Spleen (tissue), 11 donors: ENCODE data around the gene LRRC26. TPM values are rescaled to one million over a fixed set of nuclear protein-coding genes. Genes with fewer than 3 reads are reported as not detected.

Experiments
- DNase-seq: peaks from one replicate; pipeline ENCODE4 v3.0.0-alpha.2; 2020
- H3K27ac ChIP-seq, 8 donors: fragments of 200-600 bp; sonication (generic) in 7 of 8; 1 replicate in 4 of 8; 2 replicates in 4 of 8; pipeline versions ENCODE4 v1.5.0 to v1.8.0; 2016 to 2021; ENCODE audit warnings: inconsistent platforms in 4 of 8, mild to moderate bottlenecking in 4 of 8, moderate library complexity in 1 of 8
- H3K27me3 ChIP-seq, 7 donors: fragments of 200-600 bp; sonication (generic) in 6 of 7; replicated peaks in 1 of 7; 1 replicate in 4 of 7; 2 replicates in 3 of 7; pipeline versions ENCODE4 v1.5.0 to v1.8.0; 2016 to 2021; ENCODE audit warnings: inconsistent platforms in 3 of 7, mild to moderate bottlenecking in 1 of 7
- H3K36me3 ChIP-seq, 6 donors: fragments of 200-600 bp; sonication (generic) in 5 of 6; 1 replicate in 4 of 6; 2 replicates in 2 of 6; pipeline versions ENCODE4 v1.5.0 to v1.8.0; 2016 to 2021; ENCODE audit warnings: inconsistent platforms in 2 of 6
- H3K4me1 ChIP-seq, 6 donors: fragments of 200-600 bp; sonication (generic) in 5 of 6; 1 replicate in 3 of 6; 2 replicates in 3 of 6; pipeline versions ENCODE4 v1.5.0 to v1.8.0; 2016 to 2021; ENCODE audit warnings: inconsistent platforms in 3 of 6
- H3K4me3 ChIP-seq, 8 donors: fragments of 200-600 bp; sonication (generic) in 7 of 8; 1 replicate in 4 of 8; 2 replicates in 4 of 8; pipeline versions ENCODE4 v1.5.0 to v1.8.0; 2016 to 2021; ENCODE audit warnings: inconsistent platforms in 4 of 8, mild to moderate bottlenecking in 4 of 8, moderate library complexity in 2 of 8
- H3K9me3 ChIP-seq, 8 donors: fragments of 200-600 bp; sonication (generic) in 7 of 8; 1 replicate in 4 of 8; 2 replicates in 4 of 8; pipeline versions ENCODE4 v1.5.0 to v1.8.0; 2016 to 2021; ENCODE audit warnings: inconsistent platforms in 4 of 8
- POLR2A ChIP-seq, 3 donors: fragments of 450-650 bp; IDR thresholded peaks; one replicate each; pipeline ENCODE4 v1.5.1; 2017; ENCODE audit warnings: antibody characterized with exemption in 3 of 3, mild to moderate bottlenecking in 1 of 3
- POLR2AphosphoS5 ChIP-seq, 3 donors: sonication (generic); formaldehyde crosslinking; IDR thresholded peaks; one replicate each; pipeline ENCODE4 v1.5.1; 2017; ENCODE audit warnings: antibody characterized with exemption in 3 of 3
- WGBS, 5 donors: extraction: QIAGEN DNeasy Blood & Tissue Kit in 3 of 5; methylation state at CpG; one replicate each; pipeline versions ENCODE4 v1.1.5 to v1.1.7; 2013 to 2018; 5-methylcytosine and 5-hydroxymethylcytosine counted together
- intact Hi-C: fragments of 100-400 bp; cut with DNase I; formaldehyde crosslinking; loops from one replicate; pipeline ENCODE4 v1.15.0; 2023; ENCODE audit warnings: low total_unique reads
- polyA plus RNA-seq, 3 donors: library from polyadenylated mRNA; stranded (reverse); fragments of 200-250 nt; gene quantifications; one replicate each; pipeline ENCODE4 v1.2.1, GENCODE V29; 2013
- total RNA-seq, 7 donors: library from RNA; depleted of rRNA in 3 of 7; stranded (reverse); fragments of >200 nt in 3 of 7; fragmentation: NEBNext Ultra II Directional in 4 of 7; extraction: Animal tissue kit (Norgen Biotek cat#: 25700) in 4 of 7; gene quantifications; one replicate each; pipeline versions ENCODE4 v1.1.0 to v1.2.1, GENCODE V29; 2016 to 2021
- TF ChIP-seq, protein P1 (sequence below), 11 experiments: fragments of 200-600 bp in 7 of 11; fragments of 450-650 bp in 4 of 11; sonication (generic) in 4 of 11; IDR thresholded peaks in 8 of 11; conservative IDR thresholded peaks in 3 of 11; 1 replicate in 7 of 11; 2 replicates in 4 of 11; pipeline versions ENCODE4 v1.4.0 to v1.8.0; 2016 to 2021; ENCODE audit warnings: antibody characterized with exemption in 11 of 11, inconsistent platforms in 4 of 11, mild to moderate bottlenecking in 1 of 11
- donor health status: healthy with polysubstance abuse.
- donor health status: DM: no; HTN: no; CAD: no; lungs with moderate emphysema.
- donor health status: DM: no; HTN: no; CAD: no.
- donor health status: Bipolar disorder and iron deficiency.
- donor health status: healthy.
- donor health status: DM: no; HTN: no; CAD: no.
- donor health status: DM: yes; HTN: yes; CAD: no.

Gene LRRC26
- total and polyA plus RNA-seq, 10 donors, result 0.06 to 0.60 (median 0.28) TPM; not detected in 7

DNA sequence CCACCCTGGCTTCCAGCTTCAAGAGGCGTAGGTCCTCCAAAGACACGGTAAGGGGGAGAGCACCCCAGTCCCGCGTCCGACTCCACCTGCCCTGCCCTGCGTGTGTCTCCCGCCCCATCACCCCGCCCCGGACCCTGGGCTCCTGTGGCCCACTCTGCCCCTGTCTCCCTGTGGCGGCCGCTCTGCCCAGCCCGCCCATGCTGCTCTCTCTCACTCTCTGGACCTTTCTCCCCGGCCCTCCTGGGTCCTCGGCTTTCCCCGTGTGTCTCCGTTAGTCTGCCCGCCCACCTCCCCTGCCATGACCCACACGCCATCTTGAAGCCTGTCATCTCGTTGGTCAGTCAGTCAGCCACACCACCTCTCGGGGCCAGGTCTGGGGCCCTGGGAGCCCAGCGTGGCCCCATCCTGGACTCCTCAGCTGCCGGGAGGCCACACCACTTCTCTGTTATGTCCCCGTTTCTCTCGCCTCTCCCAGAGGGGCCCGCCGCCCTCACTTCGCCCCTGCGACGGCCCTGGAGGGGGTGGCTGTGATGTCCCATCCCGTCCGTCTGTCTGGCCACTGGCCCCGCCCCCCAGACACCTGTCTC, 4.5 kb downstream of the LRRC26 start:
- TF ChIP-seq POLR2A (IDR thresholded peaks at IDR 0.05) (no peak), POLR2AphosphoS5 (IDR thresholded peaks at IDR 0.05) (no peak)
- TF ChIP-seq, protein P1, sequence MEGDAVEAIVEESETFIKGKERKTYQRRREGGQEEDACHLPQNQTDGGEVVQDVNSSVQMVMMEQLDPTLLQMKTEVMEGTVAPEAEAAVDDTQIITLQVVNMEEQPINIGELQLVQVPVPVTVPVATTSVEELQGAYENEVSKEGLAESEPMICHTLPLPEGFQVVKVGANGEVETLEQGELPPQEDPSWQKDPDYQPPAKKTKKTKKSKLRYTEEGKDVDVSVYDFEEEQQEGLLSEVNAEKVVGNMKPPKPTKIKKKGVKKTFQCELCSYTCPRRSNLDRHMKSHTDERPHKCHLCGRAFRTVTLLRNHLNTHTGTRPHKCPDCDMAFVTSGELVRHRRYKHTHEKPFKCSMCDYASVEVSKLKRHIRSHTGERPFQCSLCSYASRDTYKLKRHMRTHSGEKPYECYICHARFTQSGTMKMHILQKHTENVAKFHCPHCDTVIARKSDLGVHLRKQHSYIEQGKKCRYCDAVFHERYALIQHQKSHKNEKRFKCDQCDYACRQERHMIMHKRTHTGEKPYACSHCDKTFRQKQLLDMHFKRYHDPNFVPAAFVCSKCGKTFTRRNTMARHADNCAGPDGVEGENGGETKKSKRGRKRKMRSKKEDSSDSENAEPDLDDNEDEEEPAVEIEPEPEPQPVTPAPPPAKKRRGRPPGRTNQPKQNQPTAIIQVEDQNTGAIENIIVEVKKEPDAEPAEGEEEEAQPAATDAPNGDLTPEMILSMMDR (IDR thresholded peaks at IDR 0.05 in 8 of 11, conservative IDR thresholded peaks at IDR 0.05 in 3 of 11), result no peak
- WGBS, 5 donors, result 83 to 91% (median 84%) methylated on average over 32 of the region's 32 CpGs
- Histone ChIP-seq H3K4me3 (no peak overlapping the region), H3K36me3 (no peaks in the 10 kb centered on the region), H3K27me3 (peaks cover 15 to 100% (median 100%) of the 10 kb centered on the region in 7 donors), H3K9me3 (no peaks in the 10 kb centered on the region), H3K27ac (no peak overlapping the region), H3K4me1 (peaks cover 12 to 67% (median 50%) of the 10 kb centered on the region in 6 donors)
- DNase-seq, result no peak
- intact Hi-C loops, result no loop called here

DNA sequence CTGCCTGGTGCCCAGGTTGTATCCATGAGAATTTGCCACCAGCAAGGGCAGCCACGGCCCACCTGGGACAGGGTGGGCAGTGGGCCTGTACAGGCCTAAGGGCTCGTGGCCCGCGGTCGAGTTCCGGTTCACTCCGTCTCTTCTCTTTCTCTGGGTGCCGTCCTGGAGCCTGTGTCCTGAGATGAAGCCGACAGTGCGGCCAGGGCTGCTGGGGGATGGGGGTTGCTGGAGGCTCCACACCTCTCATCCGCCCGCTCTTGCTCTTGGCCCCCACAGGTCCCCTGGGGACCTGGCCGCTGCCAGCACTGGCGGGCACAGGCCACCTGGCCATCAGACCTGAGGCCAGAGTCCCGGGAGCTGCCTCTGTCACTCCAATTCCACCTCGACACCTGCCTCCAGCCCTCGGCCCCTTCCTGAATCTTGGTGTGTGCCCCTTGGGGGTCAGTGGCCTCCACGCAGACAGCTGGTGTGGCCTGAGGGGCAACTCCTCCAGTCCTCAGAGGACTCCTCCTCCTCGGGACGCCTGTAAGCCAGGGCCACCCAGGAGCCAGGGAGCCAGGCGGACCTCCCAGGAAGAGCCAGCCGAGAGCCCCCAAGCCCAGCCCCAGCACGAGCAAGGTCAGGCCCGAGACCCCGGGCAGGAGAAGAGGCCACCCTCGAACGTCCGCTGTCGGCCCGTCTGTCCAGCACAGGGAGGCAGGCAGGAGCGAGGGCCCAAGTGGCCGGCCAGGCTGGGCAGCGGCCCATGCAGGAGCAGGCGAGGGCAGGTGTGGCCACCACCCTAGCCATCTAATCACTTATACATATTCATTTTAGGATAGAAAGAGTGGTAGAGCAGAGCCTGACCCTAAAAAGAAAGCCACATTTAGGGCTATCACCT, 5.2 kb downstream of the LRRC26 start:
- intact Hi-C loops, result no loop called here
- Histone ChIP-seq H3K27me3 (peaks cover 15 to 100% (median 100%) of the 10 kb centered on the region in 7 donors), H3K27ac (no peak overlapping the region), H3K36me3 (no peaks in the 10 kb centered on the region), H3K4me1 (peaks cover 12 to 59% (median 46%) of the 10 kb centered on the region in 6 donors), H3K9me3 (no peaks in the 10 kb centered on the region), H3K4me3 (no peak overlapping the region)
- DNase-seq, result no peak
- 77 to 79% (median 78%) methylated on average over 29 to 34 of the region's 34 CpGs for WGBS, 5 donors
- TF ChIP-seq POLR2A (IDR thresholded peaks at IDR 0.05) (no peak), POLR2AphosphoS5 (IDR thresholded peaks at IDR 0.05) (no peak)
- TF ChIP-seq, protein P1 (IDR thresholded peaks at IDR 0.05 in 8 of 11, conservative IDR thresholded peaks at IDR 0.05 in 3 of 11), result no peak

DNA sequence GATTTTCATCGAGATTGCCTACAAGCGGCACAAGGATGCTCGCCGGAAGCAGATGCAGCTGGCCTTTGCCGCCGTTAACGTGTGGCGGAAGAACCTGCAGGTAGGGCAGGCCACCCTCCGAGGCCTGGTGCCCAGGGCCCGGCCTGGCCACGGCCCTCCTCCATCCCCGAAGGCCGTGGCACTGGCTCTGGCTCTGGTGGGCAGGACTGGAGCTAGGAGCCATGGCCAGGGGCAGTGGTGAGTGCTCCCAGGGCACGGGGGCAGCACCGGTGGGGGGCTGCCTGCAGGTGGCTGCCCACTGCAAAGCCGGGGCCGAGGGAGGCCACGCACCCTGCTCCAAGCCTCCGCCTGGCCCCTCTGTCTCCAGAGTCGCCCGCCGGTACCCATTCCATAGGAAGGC, 6.0 kb downstream of the LRRC26 start:
- H3K27me3 ChIP-seq, result peaks cover 17 to 100% (median 100%) of the 10 kb centered on the region in 7 donors
- no peak for DNase-seq

More for the DNA sequence above, 6.0 kb downstream of the LRRC26 start:
- H3K4me1 ChIP-seq, result peaks cover 8 to 53% (median 38%) of the 10 kb centered on the region in 6 donors
- no peaks in the 10 kb centered on the region for H3K9me3 ChIP-seq
- no peak overlapping the region for H3K4me3 ChIP-seq
- TF ChIP-seq, protein P1 (IDR thresholded peaks at IDR 0.05 in 8 of 11, conservative IDR thresholded peaks at IDR 0.05 in 3 of 11), result no peak
- no peak for TF ChIP-seq POLR2AphosphoS5 (IDR thresholded peaks at IDR 0.05)
- TF ChIP-seq POLR2A (IDR thresholded peaks at IDR 0.05), result no peak
- H3K27ac ChIP-seq, result no peak overlapping the region
- intact Hi-C loops, result no loop called here
- WGBS, 5 donors, result 68 to 95% (median 83%) methylated on average over 9 to 22 of the region's 22 CpGs
- H3K36me3 ChIP-seq, result no peaks in the 10 kb centered on the region
